NCI-H748 (cell line): ENCODE data around the gene TFIP11.
"Not testable (repeated sequence)": the region's sequence is repeated elsewhere in the genome, so short reads cannot be mapped to it uniquely, and the experiment has no call there.

Experiments
- DNase-seq: peaks from one replicate; lab custom pipeline; 2025; ENCODE audit not compliant: unreplicated experiment; lab: John Stamatoyannopoulos, UW

Gene TFIP11

GRCh38 chr22:26541167-26541819 is 29.0 kb upstream of the TFIP11 start:
- no peak for DNase-seq

GRCh38 chr22:26540119-26540518 is 27.8 kb upstream of the TFIP11 start:
- DNase-seq, result no peak

GRCh38 chr22:26536762-26537134 is 24.5 kb upstream of the TFIP11 start:
- no peak for DNase-seq

- DNase-seq, result no peak
Observed at GRCh38 chr22:26536056-26536761, 23.9 kb upstream of the TFIP11 start.

- DNase-seq, result no peak
Observed at GRCh38 chr22:26535603-26535908, 23.3 kb upstream of the TFIP11 start.

- no peak for DNase-seq
Observed at GRCh38 chr22:26534874-26535602, 22.8 kb upstream of the TFIP11 start.

GRCh38 chr22:26534171-26534855 is 22.0 kb upstream of the TFIP11 start:
- no peak for DNase-seq

GRCh38 chr22:26529345-26529744 is 17.1 kb upstream of the TFIP11 start:
- DNase-seq, result no peak

- DNase-seq, result not testable (repeated sequence)
Observed at GRCh38 chr22:26528518-26528917, 16.2 kb upstream of the TFIP11 start.

GRCh38 chr22:26527574-26528465 is 15.5 kb upstream of the TFIP11 start:
- no peak for DNase-seq

GRCh38 chr22:26527167-26527566 is 14.9 kb upstream of the TFIP11 start:
- DNase-seq, result no peak

- DNase-seq, result no peak
Observed at GRCh38 chr22:26525946-26526564, 13.8 kb upstream of the TFIP11 start.

GRCh38 chr22:26524870-26525269 is 12.6 kb upstream of the TFIP11 start:
- DNase-seq, result no peak

- no peak for DNase-seq
Observed at GRCh38 chr22:26522592-26522991, 10.3 kb upstream of the TFIP11 start.

- DNase-seq, result no peak
Observed at GRCh38 chr22:26522012-26522411, 9.7 kb upstream of the TFIP11 start.

- DNase-seq, result no peak
Observed at GRCh38 chr22:26517429-26517828, 5.2 kb upstream of the TFIP11 start.

- DNase-seq, result no peak
Observed at GRCh38 chr22:26516503-26516902, 4.2 kb upstream of the TFIP11 start.

- no peak for DNase-seq
Observed at GRCh38 chr22:26515931-26516330, 3.7 kb upstream of the TFIP11 start.

GRCh38 chr22:26514419-26515161 is 2.3 kb upstream of the TFIP11 start:
- no peak for DNase-seq

GRCh38 chr22:26513838-26514237 is 1.6 kb upstream of the TFIP11 start:
- no peak for DNase-seq
